PFSK-1 (cell line): ENCODE measurements around the gene MYBBP1A.

Experiments used
- POLR2AphosphoS5 ChIP-seq: IDR thresholded peaks from 2 replicates; pipeline ENCODE4 v1.6.1; 2012; ENCODE audit warnings: low read depth, mild to moderate bottlenecking, control low read depth, low read length, moderate library complexity
- TAF1 ChIP-seq: IDR thresholded peaks from 2 replicates; pipeline ENCODE4 v1.6.1; 2012; ENCODE audit warnings: low read length, control low read depth, borderline replicate concordance; ENCODE audit not compliant: insufficient read depth
- TF ChIP-seq, protein P1 (sequence below), 2 experiments: IDR thresholded peaks; 2 replicates each; pipeline versions ENCODE4 v1.6.1 to v1.8.0; 2011 to 2012; ENCODE audit warnings: low read depth in 2 of 2, low read length in 2 of 2, control low read depth in 1 of 2, inconsistent platforms in 1 of 2, mild to moderate bottlenecking in 1 of 2, moderate library complexity in 1 of 2; ENCODE audit not compliant: insufficient read depth in 1 of 2

DNA sequence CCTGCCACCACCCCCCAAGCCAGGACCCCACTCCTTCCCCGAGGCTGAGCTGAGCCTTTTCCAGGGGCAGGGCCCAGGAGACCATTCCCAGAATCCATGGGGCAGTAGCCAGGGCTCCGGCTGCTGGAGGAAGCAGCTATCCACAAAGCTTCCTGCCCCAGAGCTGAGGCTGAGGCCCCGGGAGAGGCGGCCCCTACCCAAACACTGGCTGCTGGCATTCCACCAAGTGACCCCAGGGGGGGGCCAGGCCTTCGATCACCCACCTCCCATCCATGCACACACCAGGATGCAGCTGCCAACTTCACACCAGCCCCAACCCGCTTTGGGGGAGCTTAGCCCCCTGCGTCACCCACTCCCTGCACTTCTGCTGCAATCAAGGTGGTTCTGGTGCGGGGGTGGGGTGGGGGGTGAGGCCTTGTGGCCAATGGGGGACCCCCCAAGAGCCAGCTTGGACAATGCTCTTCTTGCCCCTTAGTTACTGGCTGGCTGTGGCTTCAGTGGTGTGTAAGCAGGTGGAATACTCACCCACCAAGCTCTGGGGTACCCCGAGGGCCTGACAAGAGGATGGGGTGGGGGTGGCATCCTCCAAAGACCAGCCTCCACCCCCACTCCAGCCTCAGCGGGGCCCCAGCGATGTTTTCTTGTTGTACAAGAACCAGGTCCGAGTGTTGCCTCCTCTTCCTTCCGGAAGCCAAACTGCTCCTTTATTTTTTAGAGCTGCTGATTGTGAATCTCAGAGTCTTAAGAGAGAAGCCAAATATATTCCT, 16.8 kb downstream of the MYBBP1A start:
- TF ChIP-seq POLR2AphosphoS5 (no peak), TAF1 (no peak)
- TF ChIP-seq, protein P1, sequence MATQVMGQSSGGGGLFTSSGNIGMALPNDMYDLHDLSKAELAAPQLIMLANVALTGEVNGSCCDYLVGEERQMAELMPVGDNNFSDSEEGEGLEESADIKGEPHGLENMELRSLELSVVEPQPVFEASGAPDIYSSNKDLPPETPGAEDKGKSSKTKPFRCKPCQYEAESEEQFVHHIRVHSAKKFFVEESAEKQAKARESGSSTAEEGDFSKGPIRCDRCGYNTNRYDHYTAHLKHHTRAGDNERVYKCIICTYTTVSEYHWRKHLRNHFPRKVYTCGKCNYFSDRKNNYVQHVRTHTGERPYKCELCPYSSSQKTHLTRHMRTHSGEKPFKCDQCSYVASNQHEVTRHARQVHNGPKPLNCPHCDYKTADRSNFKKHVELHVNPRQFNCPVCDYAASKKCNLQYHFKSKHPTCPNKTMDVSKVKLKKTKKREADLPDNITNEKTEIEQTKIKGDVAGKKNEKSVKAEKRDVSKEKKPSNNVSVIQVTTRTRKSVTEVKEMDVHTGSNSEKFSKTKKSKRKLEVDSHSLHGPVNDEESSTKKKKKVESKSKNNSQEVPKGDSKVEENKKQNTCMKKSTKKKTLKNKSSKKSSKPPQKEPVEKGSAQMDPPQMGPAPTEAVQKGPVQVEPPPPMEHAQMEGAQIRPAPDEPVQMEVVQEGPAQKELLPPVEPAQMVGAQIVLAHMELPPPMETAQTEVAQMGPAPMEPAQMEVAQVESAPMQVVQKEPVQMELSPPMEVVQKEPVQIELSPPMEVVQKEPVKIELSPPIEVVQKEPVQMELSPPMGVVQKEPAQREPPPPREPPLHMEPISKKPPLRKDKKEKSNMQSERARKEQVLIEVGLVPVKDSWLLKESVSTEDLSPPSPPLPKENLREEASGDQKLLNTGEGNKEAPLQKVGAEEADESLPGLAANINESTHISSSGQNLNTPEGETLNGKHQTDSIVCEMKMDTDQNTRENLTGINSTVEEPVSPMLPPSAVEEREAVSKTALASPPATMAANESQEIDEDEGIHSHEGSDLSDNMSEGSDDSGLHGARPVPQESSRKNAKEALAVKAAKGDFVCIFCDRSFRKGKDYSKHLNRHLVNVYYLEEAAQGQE (IDR thresholded peaks at IDR 0.05; ENCODE audit: insufficient read depth in 1 of 2, low read depth in 2 of 2, low read length in 2 of 2): no peak
